Keratinocyte (primary cell): Measurements from ENCODE around the gene KLK11. TPM values are rescaled to one million over a fixed set of nuclear protein-coding genes. Genes with fewer than 3 reads are reported as not detected.

Experiments
- DNase-seq: peaks from one replicate; pipeline ENCODE4 v3.0.0-alpha.2; 2011; ENCODE audit warnings: low read depth, missing footprints, low spot score
- FAIRE-seq: peaks from 2 replicates; lab custom pipeline; 2011; peaks lifted over from hg19 to GRCh38; lab: Jason Lieb, UNC
- H2AFZ ChIP-seq: 2 replicates; pipeline ENCODE4 v1.6.0; 2012; ENCODE audit warnings: low read length, control low read depth, inconsistent platforms; ENCODE audit not compliant: control insufficient read depth
- H3K27ac ChIP-seq: 2 replicates; pipeline ENCODE4 v1.5.1; 2011; ENCODE audit warnings: low read length; ENCODE audit not compliant: control insufficient read depth, insufficient read depth
- H3K27me3 ChIP-seq: 3 replicates; pipeline ENCODE4 v1.6.0; 2011; ENCODE audit warnings: low read length; ENCODE audit not compliant: control insufficient read depth, insufficient read depth; ENCODE audit errors: extremely low read depth
- H3K36me3 ChIP-seq, 2 experiments: 2 replicates in 1 of 2; 3 replicates in 1 of 2; pipeline ENCODE4 v1.5.1; 2011; ENCODE audit warnings: low read length in 2 of 2, mild to moderate bottlenecking in 1 of 2; ENCODE audit not compliant: control insufficient read depth in 2 of 2, insufficient read depth in 2 of 2; ENCODE audit errors: extremely low read depth in 1 of 2
- H3K4me1 ChIP-seq: 3 replicates; pipeline ENCODE4 v1.5.1; 2011; ENCODE audit warnings: low read length; ENCODE audit not compliant: control insufficient read depth, insufficient read depth; ENCODE audit errors: extremely low read depth
- H3K4me2 ChIP-seq: 3 replicates; pipeline ENCODE4 v1.6.0; 2011; ENCODE audit warnings: low read depth, low read length; ENCODE audit not compliant: control insufficient read depth, insufficient read depth; ENCODE audit errors: extremely low read depth
- H3K4me3 ChIP-seq, 3 experiments: fragments of 200-600 bp in 1 of 3; sonication (generic) in 1 of 3; 2 replicates in 2 of 3; 3 replicates in 1 of 3; pipeline ENCODE4 v1.5.1; 2011 to 2016; ENCODE audit warnings: low read length in 3 of 3, mild to moderate bottlenecking in 3 of 3, control low read depth in 2 of 3, inconsistent platforms in 1 of 3, low read depth in 1 of 3, mixed read lengths in 1 of 3, mixed run types in 1 of 3, moderate library complexity in 1 of 3; ENCODE audit not compliant: control insufficient read depth in 2 of 3, insufficient read depth in 2 of 3; ENCODE audit errors: extremely low read depth in 1 of 3
- H3K79me2 ChIP-seq: 2 replicates; pipeline ENCODE4 v1.6.0; 2012; ENCODE audit warnings: low read length; ENCODE audit not compliant: control insufficient read depth, insufficient read depth
- H3K9ac ChIP-seq: 3 replicates; pipeline ENCODE4 v1.6.0; 2011; ENCODE audit warnings: low read length; ENCODE audit not compliant: control insufficient read depth, insufficient read depth; ENCODE audit errors: extremely low read depth
- H3K9me1 ChIP-seq: 3 replicates; pipeline ENCODE4 v1.6.0; 2011; ENCODE audit warnings: low read length; ENCODE audit not compliant: control insufficient read depth, insufficient read depth; ENCODE audit errors: extremely low read depth
- H3K9me3 ChIP-seq: 2 replicates; pipeline ENCODE4 v1.5.1; 2012; ENCODE audit warnings: low read depth, low read length; ENCODE audit not compliant: control insufficient read depth
- H4K20me1 ChIP-seq: 3 replicates; pipeline ENCODE4 v1.6.0; 2011; ENCODE audit warnings: low read length; ENCODE audit not compliant: control insufficient read depth, insufficient read depth; ENCODE audit errors: extremely low read depth
- CTCF ChIP-seq, 3 experiments: IDR thresholded peaks in 1 of 3; conservative IDR thresholded peaks in 1 of 3; optimal IDR thresholded peaks in 1 of 3; 2 replicates in 2 of 3; 3 replicates in 1 of 3; pipeline versions ENCODE3 to v1.5.1; 2011; ENCODE audit warnings: low read length in 3 of 3, mild to moderate bottlenecking in 3 of 3, moderate library complexity in 2 of 3, control low read depth in 1 of 3, inconsistent platforms in 1 of 3; ENCODE audit not compliant: insufficient read depth in 2 of 3; ENCODE audit errors: extremely low read depth in 1 of 3
- EZH2 ChIP-seq: IDR thresholded peaks from one replicate; pipeline ENCODE4 v1.6.1; 2012; ENCODE audit warnings: inconsistent platforms, mild to moderate bottlenecking, low read length, moderate library complexity
- dilution Hi-C: fragments of 300-500 bp; cut with MboI; formaldehyde crosslinking; loops from one replicate; pipeline ENCODE4 v1.7.0; 2020; ENCODE audit warnings: low sequenced_read_pairs; ENCODE audit not compliant: extremely low pct_ligation_motif_present
- polyA plus RNA-seq, 5 experiments: library from polyadenylated mRNA; depleted of rRNA in 3 of 5; stranded (reverse) in 3 of 5; stranded (forward) in 1 of 5; unstranded in 1 of 5; fragments of >200 nt; gene quantifications; 1 replicate in 1 of 5; 2 replicates in 3 of 5; 3 replicates in 1 of 5; pipeline versions ENCODE4 v1.2.1 to v1.2.3, GENCODE V29; 2011 to 2012; ENCODE audit warnings: missing spikeins in 2 of 5, low read depth in 1 of 5, low replicate concordance in 1 of 5

KLK11 gene
- polyA plus RNA-seq, 1 donor (not counting 4 experiments of a cell fraction or from before 2014, with no cell fraction given): 18.0 TPM

- no peaks in the 10 kb centered on the region for H3K9me1 ChIP-seq
- H3K9ac ChIP-seq: no peak overlapping the region
- no peak for DNase-seq
- no peaks in the 10 kb centered on the region for H4K20me1 ChIP-seq
- peaks cover 32% of the 10 kb centered on the region for H3K4me1 ChIP-seq
- no peaks in the 10 kb centered on the region for H3K27me3 ChIP-seq
- TF ChIP-seq CTCF (optimal IDR thresholded peaks at IDR 0.05 in 1 of 3, IDR thresholded peaks at IDR 0.05 in 1 of 3, conservative IDR thresholded peaks at IDR 0.05 in 1 of 3; ENCODE audit: extremely low read depth in 1 of 3, insufficient read depth in 2 of 3, low read length in 3 of 3) (no peak), EZH2 (no peak)
- peak; percentile 43 for FAIRE-seq
- no peak overlapping the region for H3K4me3 ChIP-seq
- H3K27ac ChIP-seq: no peak overlapping the region
- H3K79me2 ChIP-seq: no peaks in the 10 kb centered on the region
- no peak overlapping the region for H3K4me2 ChIP-seq
- no peaks in the 10 kb centered on the region for H3K9me3 ChIP-seq
- H2AFZ ChIP-seq: no peak overlapping the region
- no peaks in the 10 kb centered on the region for H3K36me3 ChIP-seq
- dilution Hi-C loops: no loop called here
These were observed 18.9 kb downstream of the KLK11 start for GRCh38 chr19:51007488-51007887.

- dilution Hi-C loops: no loop called here
- H2AFZ ChIP-seq: no peak overlapping the region
These were observed 20.0 kb downstream of the KLK11 start for GRCh38 chr19:51006406-51006805.

More at GRCh38 chr19:51006406-51006805, 20.0 kb downstream of the KLK11 start:
- Histone ChIP-seq H3K36me3 (no peaks in the 10 kb centered on the region), H3K4me1 (peaks cover 43% of the 10 kb centered on the region), H3K79me2 (no peaks in the 10 kb centered on the region), H3K27ac (no peak overlapping the region), H3K9me1 (no peaks in the 10 kb centered on the region), H3K4me2 (no peak overlapping the region), H3K27me3 (no peaks in the 10 kb centered on the region), H4K20me1 (no peaks in the 10 kb centered on the region), H3K4me3 (no peak overlapping the region), H3K9ac (no peak overlapping the region), H3K9me3 (no peaks in the 10 kb centered on the region)
- no peak for FAIRE-seq
- TF ChIP-seq EZH2: no peak
- TF ChIP-seq CTCF (optimal IDR thresholded peaks at IDR 0.05 in 1 of 3, IDR thresholded peaks at IDR 0.05 in 1 of 3, conservative IDR thresholded peaks at IDR 0.05 in 1 of 3; ENCODE audit: extremely low read depth in 1 of 3, insufficient read depth in 2 of 3, low read length in 3 of 3): no peak
- DNase-seq: no peak
